ENCODE data around the gene CRYM. TPM values are rescaled to one million over a fixed set of nuclear protein-coding genes. Genes with fewer than 3 reads are reported as not detected.

CRYM gene
- total RNA-seq, 1 donor from 2014 or later, result 0.79 TPM

GRCh38 chr16:21211486-21211885 lies 66.6 kb downstream of the CRYM start, which contains the start of gene ZP2:
TSS of gene ZP2 (minus strand) at chr16:21211574. CDS start at chr16:21211547, 27 bp downstream.
- TF ChIP-seq CTCF (IDR thresholded peaks at IDR 0.05; ENCODE audit: insufficient read depth, low read length, severe bottlenecking), result no peak
- H3K4me3 ChIP-seq (ENCODE audit: low read depth, low read length), result no peak within 1 kb of the TSS
- DNase-seq (ENCODE audit: low read depth), result no peak
- peaks cover 1% of the 10 kb centered on the region for H3K27me3 ChIP-seq (ENCODE audit: control insufficient read depth, insufficient read depth, low read length)
- H3K36me3 ChIP-seq (ENCODE audit: control insufficient read depth, insufficient read depth, low read length), result no peaks in the 10 kb centered on the region
- no peak for FAIRE-seq

Other genes starting within 250 kb of the CRYM start
- gene DNAH3, start 127.4 kb downstream of the CRYM start, total RNA-seq, result 0.26 TPM in 2 replicates
- gene LDAF1, start 119.6 kb downstream of the CRYM start, total RNA-seq, result 59.4 and 90.6 TPM in 2 replicates
- gene ZP2, start 66.7 kb downstream of the CRYM start, total RNA-seq, result not detected in 2 replicates
- under 0.01 TPM in 1 of 2 replicates, not detected in the other for gene ANKS4B, start 44.6 kb downstream of the CRYM start, total RNA-seq